Naive thymus-derived CD4-positive, alpha-beta T cell (primary cell): ENCODE data around the gene STIM1. TPM values are rescaled to one million over a fixed set of nuclear protein-coding genes. Genes with fewer than 3 reads are reported as not detected.

Experiments used
- ATAC-seq: fragments of 150-1000 bp; cut with Tn5 transposase; 2 replicates; pipeline ENCODE4 v1.10.0; 2021; ENCODE audit warnings: mild to moderate bottlenecking, moderate library complexity
- CTCF ChIA-PET: fragments of 350-600 bp; sonication (Branson Sonifier 250); formaldehyde crosslinking; loops from one replicate; lab custom pipeline; 2021; ENCODE audit warnings: antibody characterized with exemption; lab: Charles Lee
- POLR2A ChIA-PET: fragments of 350-600 bp; sonication (Branson Sonifier 250); formaldehyde crosslinking; loops from one replicate; lab custom pipeline; 2021; ENCODE audit warnings: antibody characterized with exemption, inconsistent platforms; lab: Charles Lee
- DNase-seq, 9 donors: peaks; one replicate each; pipeline versions ENCODE4 v3.0.0 to v3.0.0-alpha.2; 2020 to 2022; ENCODE audit warnings: mixed read lengths in 1 of 9
- H3K27ac ChIP-seq: one replicate; pipeline ENCODE4 v1.7.0; 2013; ENCODE audit warnings: mild to moderate bottlenecking, low read depth, low read length, moderate library complexity
- H3K27me3 ChIP-seq, 2 donors: one replicate each; pipeline ENCODE4 v1.7.0; 2013; ENCODE audit warnings: low read length in 2 of 2, mild to moderate bottlenecking in 2 of 2, moderate library complexity in 2 of 2; ENCODE audit not compliant: control insufficient read depth in 2 of 2, insufficient read depth in 2 of 2
- H3K36me3 ChIP-seq, 3 experiments: 1 replicate in 2 of 3; 2 replicates in 1 of 3; pipeline ENCODE4 v1.7.0; 2013; ENCODE audit warnings: low read length in 3 of 3, mild to moderate bottlenecking in 3 of 3, moderate library complexity in 1 of 3; ENCODE audit not compliant: insufficient read depth in 3 of 3, control insufficient read depth in 2 of 3
- H3K4me1 ChIP-seq, 2 donors: one replicate each; pipeline ENCODE4 v1.7.0; 2013; ENCODE audit warnings: low read length in 2 of 2, mild to moderate bottlenecking in 2 of 2, moderate library complexity in 1 of 2; ENCODE audit not compliant: control insufficient read depth in 2 of 2, insufficient read depth in 2 of 2
- H3K4me3 ChIP-seq: 2 replicates; pipeline ENCODE4 v1.7.0; 2013; ENCODE audit warnings: mild to moderate bottlenecking, low read length
- H3K9me3 ChIP-seq, 3 experiments: 1 replicate in 2 of 3; 2 replicates in 1 of 3; pipeline ENCODE4 v1.7.0; 2013; ENCODE audit warnings: low read length in 3 of 3; ENCODE audit not compliant: control insufficient read depth in 2 of 3
- H3K27ac Mint-ChIP-seq, 9 donors: one replicate each; pipeline ENCODE4 v1.8.0; 2020 to 2022; ENCODE audit warnings: mixed read lengths in 9 of 9, mild to moderate bottlenecking in 8 of 9, moderate library complexity in 5 of 9, inconsistent platforms in 2 of 9
- H3K27me3 Mint-ChIP-seq, 5 donors: one replicate each; pipeline ENCODE4 v1.8.0; 2021 to 2022; ENCODE audit warnings: mixed read lengths in 5 of 5, mild to moderate bottlenecking in 1 of 5
- H3K36me3 Mint-ChIP-seq, 5 donors: one replicate each; pipeline ENCODE4 v1.8.0; 2020 to 2022; ENCODE audit warnings: mixed read lengths in 5 of 5, mild to moderate bottlenecking in 3 of 5, inconsistent platforms in 1 of 5
- H3K4me1 Mint-ChIP-seq, 7 donors: one replicate each; pipeline ENCODE4 v1.8.0; 2020 to 2022; ENCODE audit warnings: mixed read lengths in 7 of 7, mild to moderate bottlenecking in 3 of 7, inconsistent platforms in 1 of 7
- H3K4me3 Mint-ChIP-seq, 10 donors: one replicate each; pipeline ENCODE4 v1.8.0; 2020 to 2022; ENCODE audit warnings: mild to moderate bottlenecking in 10 of 10, mixed read lengths in 10 of 10, moderate library complexity in 6 of 10, inconsistent platforms in 2 of 10
- H3K9me3 Mint-ChIP-seq, 11 donors: one replicate each; pipeline ENCODE4 v1.8.0; 2020 to 2022; ENCODE audit warnings: mixed read lengths in 11 of 11, mild to moderate bottlenecking in 4 of 11, inconsistent platforms in 1 of 11, moderate library complexity in 1 of 11
- intact Hi-C, 2 donors: fragments of 100-400 bp; cut with micrococcal nuclease; formaldehyde crosslinking; loops; one replicate each; pipeline ENCODE4 v1.15.1; 2023
- polyA plus RNA-seq, 2 donors: library from polyadenylated mRNA; unstranded; fragments of 300-500 nt; fragmentation: Illumina TruSeq; gene quantifications; one replicate each; pipeline ENCODE4 v1.2.3, GENCODE V29; 2021
- total RNA-seq, 6 experiments: library from RNA in 5 of 6; stranded (reverse) in 5 of 6; gene quantifications; 1 replicate in 5 of 6; 2 replicates in 1 of 6; pipeline ENCODE4 v1.2.3 and lab custom pipeline; 2021 to 2026

Gene STIM1
- total and polyA plus RNA-seq, 7 experiments from 2014 or later, result 38.4 to 117 (median 99.0) TPM

DNA sequence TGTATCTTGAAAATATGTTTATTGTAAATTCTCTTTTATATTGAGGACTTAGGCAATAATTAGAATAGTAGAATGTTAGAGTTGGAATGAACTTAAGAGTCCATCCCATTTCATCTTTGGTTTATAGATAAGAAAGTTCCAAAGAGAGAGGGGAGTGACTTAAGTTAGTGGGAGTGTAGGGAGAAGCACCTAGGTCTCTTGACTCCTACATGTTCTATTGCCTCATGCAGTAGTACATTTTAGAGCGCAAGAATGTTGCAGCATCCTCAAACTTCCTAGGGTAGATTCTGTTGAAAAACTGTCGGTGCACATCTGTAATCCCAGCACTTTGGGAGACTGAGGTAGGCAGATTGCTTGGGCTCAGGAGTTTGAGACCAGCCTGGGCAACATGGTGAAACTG, 247.8 kb downstream of the STIM1 start:
- Mint-ChIP-seq H3K4me3 (no peak overlapping the region), H3K9me3 (no peaks in the 10 kb centered on the region), H3K27ac (peak overlapping the region in 1 of 9 donors; percentile 30), H3K4me1 (peaks cover 19 to 45% (median 34%) of the 10 kb centered on the region in 7 donors), H3K27me3 (no peaks in the 10 kb centered on the region), H3K36me3 (peaks cover 5 to 49% (median 21%) of the 10 kb centered on the region in 5 donors)
- Histone ChIP-seq H3K36me3 (peaks cover 0 to 38% (median 11%) of the 10 kb centered on the region in 3 experiments), H3K4me1 (peaks cover 0 to 4% of the 10 kb centered on the region in 2 donors), H3K27ac (no peak overlapping the region), H3K4me3 (no peak overlapping the region), H3K9me3 (no peaks in the 10 kb centered on the region), H3K27me3 (no peaks in the 10 kb centered on the region)
- ChIA-PET POLR2A (no interaction called here), CTCF (no interaction called here)
- ATAC-seq (no peak), DNase-seq (no peak)
- intact Hi-C loops, result no loop called here

DNA sequence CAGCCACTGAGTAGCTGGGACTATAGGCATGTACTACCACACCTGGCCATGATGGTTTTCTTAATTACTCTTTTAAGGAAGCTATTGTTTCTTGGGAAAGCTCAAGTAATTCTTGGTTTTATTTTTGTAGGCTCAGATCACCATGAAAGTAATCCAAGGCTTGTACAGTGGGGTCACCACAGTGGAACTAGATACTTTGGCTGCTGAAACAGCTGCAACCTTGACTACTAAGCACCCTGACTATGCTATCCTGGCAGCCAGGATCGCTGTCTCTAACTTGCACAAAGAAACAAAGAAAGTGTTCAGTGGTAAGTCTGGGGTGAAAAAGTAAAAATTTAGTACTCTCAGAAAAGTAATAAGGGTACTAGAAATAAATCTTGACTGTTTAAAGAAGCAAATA, 250.5 kb downstream of the STIM1 start:
- Mint-ChIP-seq H3K27ac (no peak overlapping the region), H3K9me3 (peaks cover 0 to 2% (median 0%) of the 10 kb centered on the region in 11 donors), H3K36me3 (peaks cover 5 to 55% (median 24%) of the 10 kb centered on the region in 5 donors), H3K4me1 (peaks cover 3 to 24% (median 9%) of the 10 kb centered on the region in 7 donors), H3K27me3 (no peaks in the 10 kb centered on the region), H3K4me3 (no peak overlapping the region)
- no peaks in the 10 kb centered on the region for H3K27me3 ChIP-seq
- intact Hi-C loops, result no loop called here
- no peak overlapping the region for H3K4me3 ChIP-seq
- H3K4me1 ChIP-seq, result no peaks in the 10 kb centered on the region
- CTCF ChIA-PET, result interaction anchor here (0.6 kb wide), 1 partner anchor 1420 kb away, joined by 3 read pairs; no protein-coding TSS in a partner anchor
- DNase-seq (no peak), ATAC-seq (no peak)
- H3K36me3 ChIP-seq, result peaks cover 6 to 51% (median 11%) of the 10 kb centered on the region in 3 experiments
- no peaks in the 10 kb centered on the region for H3K9me3 ChIP-seq
- POLR2A ChIA-PET, result interaction anchor here (0.6 kb wide), 1 partner anchor 136 kb away, joined by 5 read pairs; no protein-coding TSS in a partner anchor
- no peak overlapping the region for H3K27ac ChIP-seq

DNA sequence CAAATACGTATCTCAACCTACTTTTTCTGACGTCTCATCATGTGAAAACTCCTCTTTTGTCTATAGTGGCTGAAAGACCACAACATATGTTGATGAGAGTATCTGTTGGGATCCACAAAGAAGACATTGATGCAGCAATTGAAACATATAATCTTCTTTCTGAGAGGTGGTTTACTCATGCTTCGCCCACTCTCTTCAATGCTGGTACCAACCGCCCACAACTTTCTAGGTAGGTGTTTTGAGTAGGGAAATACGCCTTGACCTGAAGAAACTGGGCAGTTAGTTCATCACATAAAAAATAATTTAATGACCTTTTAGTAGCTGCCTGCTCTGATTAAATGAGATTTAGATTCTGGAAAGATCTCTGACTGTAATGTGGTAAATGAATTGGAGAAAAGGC, 256.4 kb downstream of the STIM1 start:
- Mint-ChIP-seq H3K27me3 (no peaks in the 10 kb centered on the region), H3K27ac (no peak overlapping the region), H3K9me3 (peaks cover 0 to 2% (median 0%) of the 10 kb centered on the region in 11 donors), H3K36me3 (peaks cover 0 to 63% (median 36%) of the 10 kb centered on the region in 5 donors), H3K4me3 (no peak overlapping the region), H3K4me1 (peaks cover 0 to 11% (median 0%) of the 10 kb centered on the region in 7 donors)
- DNase-seq, result no peak
- ChIA-PET POLR2A (no interaction called here), CTCF (no interaction called here)
- Histone ChIP-seq H3K27ac (no peak overlapping the region), H3K4me3 (no peak overlapping the region), H3K27me3 (no peaks in the 10 kb centered on the region), H3K4me1 (no peaks in the 10 kb centered on the region), H3K9me3 (no peaks in the 10 kb centered on the region), H3K36me3 (peaks cover 0 to 61% (median 16%) of the 10 kb centered on the region in 3 experiments)
- intact Hi-C loops, result no loop called here
- no peak for ATAC-seq

DNA sequence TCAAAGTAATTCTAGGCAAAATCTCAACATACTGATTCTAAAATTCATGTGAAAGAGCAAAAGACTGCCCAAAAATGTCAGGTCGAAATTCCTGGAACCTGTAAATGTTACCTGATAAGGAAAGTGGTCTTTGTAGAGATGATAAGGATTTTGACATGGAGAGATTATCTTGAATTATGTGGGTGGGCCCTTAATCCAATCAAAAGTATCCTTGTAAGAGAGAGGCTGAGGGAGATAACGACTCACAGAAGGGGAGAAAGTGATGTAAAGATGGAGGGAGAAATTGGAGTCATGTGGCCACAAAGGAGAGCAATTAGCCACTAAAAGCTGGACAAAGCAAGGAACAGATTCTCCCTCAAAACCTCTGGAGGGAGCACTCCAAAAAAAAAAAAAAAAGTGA, 259.7 kb downstream of the STIM1 start:
- Histone ChIP-seq H3K4me1 (no peaks in the 10 kb centered on the region), H3K27me3 (no peaks in the 10 kb centered on the region), H3K4me3 (no peak overlapping the region), H3K9me3 (no peaks in the 10 kb centered on the region), H3K36me3 (peaks cover 0 to 51% (median 9%) of the 10 kb centered on the region in 3 experiments), H3K27ac (no peak overlapping the region)
- ChIA-PET CTCF (no interaction called here), POLR2A (no interaction called here)
- no peaks in the 10 kb centered on the region for H3K27me3 Mint-ChIP-seq
- H3K9me3 Mint-ChIP-seq, result no peaks in the 10 kb centered on the region
- peaks cover 3 to 67% (median 28%) of the 10 kb centered on the region in 5 donors for H3K36me3 Mint-ChIP-seq
- peak overlapping the region in 1 of 9 donors; percentile 39 for H3K27ac Mint-ChIP-seq
- intact Hi-C loops, result no loop called here
- no peak overlapping the region for H3K4me3 Mint-ChIP-seq
- peaks cover 0 to 17% (median 0%) of the 10 kb centered on the region in 7 donors for H3K4me1 Mint-ChIP-seq
- no peak for DNase-seq
- ATAC-seq, result no peak

DNA sequence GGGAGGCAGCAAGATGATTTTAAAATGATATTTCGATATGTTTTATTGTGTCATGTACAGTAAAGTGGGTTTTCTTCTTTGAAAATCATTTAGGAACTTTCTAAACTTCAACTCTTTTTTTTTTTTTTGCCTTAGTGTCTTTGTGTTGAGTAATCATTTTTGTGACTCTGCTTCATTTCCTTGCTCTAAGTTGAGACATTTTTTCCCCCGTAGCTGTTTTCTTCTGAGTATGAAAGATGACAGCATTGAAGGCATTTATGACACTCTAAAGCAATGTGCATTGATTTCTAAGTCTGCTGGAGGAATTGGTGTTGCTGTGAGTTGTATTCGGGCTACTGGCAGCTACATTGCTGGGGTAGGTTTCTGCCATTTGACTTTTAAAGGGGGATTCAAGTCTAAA, 262.6 kb downstream of the STIM1 start:
- peaks cover 5 to 52% (median 8%) of the 10 kb centered on the region in 3 experiments for H3K36me3 ChIP-seq
- CTCF ChIA-PET, result no interaction called here
- peaks cover 0 to 20% (median 2%) of the 10 kb centered on the region in 7 donors for H3K4me1 Mint-ChIP-seq

DNA sequence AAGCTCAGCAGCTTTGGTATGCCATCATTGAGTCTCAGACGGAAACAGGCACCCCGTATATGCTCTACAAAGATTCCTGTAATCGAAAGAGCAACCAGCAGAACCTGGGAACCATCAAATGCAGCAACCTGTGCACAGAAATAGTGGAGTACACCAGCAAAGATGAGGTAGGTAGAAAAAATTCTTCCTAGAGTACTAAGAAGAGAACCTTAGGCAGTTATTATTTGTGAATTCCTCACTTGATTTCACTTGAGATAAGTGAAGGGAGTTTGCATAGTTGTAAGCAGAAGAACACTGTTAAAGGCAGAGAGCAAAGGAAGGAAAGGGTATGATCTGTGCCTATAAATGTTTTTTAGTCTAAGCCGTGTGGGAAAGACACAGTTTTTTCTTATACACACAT, 267.8 kb downstream of the STIM1 start:
- no peaks in the 10 kb centered on the region for H3K9me3 ChIP-seq
- H3K4me1 ChIP-seq, result no peaks in the 10 kb centered on the region
- DNase-seq, result no peak
- H3K27ac ChIP-seq, result no peak overlapping the region
- ChIA-PET CTCF (interaction anchor here (0.7 kb wide), 1 partner anchor 48 kb away, joined by 6 read pairs; no protein-coding TSS in a partner anchor), POLR2A (no interaction called here)
- Mint-ChIP-seq H3K27ac (peak overlapping the region in 3 of 9 donors; percentile 5 to 56 (median 27)), H3K36me3 (peaks cover 27 to 81% (median 41%) of the 10 kb centered on the region in 5 donors), H3K4me1 (peaks cover 0 to 7% (median 0%) of the 10 kb centered on the region in 7 donors), H3K27me3 (no peaks in the 10 kb centered on the region), H3K4me3 (no peak overlapping the region), H3K9me3 (no peaks in the 10 kb centered on the region)
- ATAC-seq, result no peak
- peaks cover 11 to 81% (median 31%) of the 10 kb centered on the region in 3 experiments for H3K36me3 ChIP-seq
- intact Hi-C loops, result no loop called here
- no peaks in the 10 kb centered on the region for H3K27me3 ChIP-seq
- no peak overlapping the region for H3K4me3 ChIP-seq

More for the DNA sequence above, 262.6 kb downstream of the STIM1 start:
- peak overlapping the region in 2 of 9 donors; percentile 8 to 18 for H3K27ac Mint-ChIP-seq
- no peaks in the 10 kb centered on the region for H3K27me3 Mint-ChIP-seq
- no peak for DNase-seq
- Histone ChIP-seq H3K9me3 (no peaks in the 10 kb centered on the region), H3K4me1 (no peaks in the 10 kb centered on the region), H3K4me3 (no peak overlapping the region), H3K27ac (no peak overlapping the region), H3K27me3 (no peaks in the 10 kb centered on the region)
- no peak overlapping the region for H3K4me3 Mint-ChIP-seq
- no peak for ATAC-seq
- peaks cover 8 to 72% (median 28%) of the 10 kb centered on the region in 5 donors for H3K36me3 Mint-ChIP-seq
- POLR2A ChIA-PET, result no interaction called here
- intact Hi-C loops, result no loop called here
- H3K9me3 Mint-ChIP-seq, result no peaks in the 10 kb centered on the region

DNA sequence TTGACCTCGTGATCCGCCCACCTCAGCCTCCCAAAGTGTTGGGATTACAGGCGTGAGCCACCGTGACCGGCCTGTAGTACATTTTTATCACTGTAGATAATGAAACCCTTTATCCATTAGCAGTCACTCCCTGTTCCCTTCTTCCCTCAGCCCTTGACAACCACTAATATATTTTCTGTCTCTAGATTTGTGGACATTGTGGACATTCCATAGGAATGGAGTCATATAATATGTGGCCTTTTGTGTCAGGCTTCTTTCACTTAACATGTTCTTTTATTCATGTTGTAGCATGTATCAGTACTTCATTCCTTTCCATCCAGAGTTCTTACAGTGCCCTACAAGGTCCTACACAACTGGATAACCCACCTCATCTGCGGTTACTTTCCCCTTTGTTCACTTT, 269.7 kb downstream of the STIM1 start:
- peaks cover 0 to 6% (median 0%) of the 10 kb centered on the region in 7 donors for H3K4me1 Mint-ChIP-seq
- H3K36me3 Mint-ChIP-seq, result peaks cover 25 to 79% (median 49%) of the 10 kb centered on the region in 5 donors
- Histone ChIP-seq H3K27me3 (no peaks in the 10 kb centered on the region), H3K4me3 (no peak overlapping the region), H3K9me3 (no peaks in the 10 kb centered on the region), H3K27ac (no peak overlapping the region), H3K36me3 (peaks cover 16 to 80% (median 31%) of the 10 kb centered on the region in 3 experiments), H3K4me1 (no peaks in the 10 kb centered on the region)
- H3K9me3 Mint-ChIP-seq, result no peaks in the 10 kb centered on the region
- ChIA-PET POLR2A (no interaction called here), CTCF (no interaction called here)
- no peak for ATAC-seq
- no peak overlapping the region for H3K4me3 Mint-ChIP-seq
- no peak for DNase-seq
- H3K27me3 Mint-ChIP-seq, result no peaks in the 10 kb centered on the region
- H3K27ac Mint-ChIP-seq, result peak overlapping the region in 2 of 9 donors; percentile 13 to 57
- intact Hi-C loops, result no loop called here
